GM19043 (cell line): ENCODE measurements around the gene LRRC56.

Experiments
- ATAC-seq: cut with Tn5 transposase; IDR thresholded peaks from one replicate; pipeline ENCODE4 v1.9.1; 2021; ENCODE audit warnings: low read depth; ENCODE audit not compliant: unreplicated experiment

The LRRC56 gene

GRCh38 chr11:518463-519202, 18.7 kb upstream of the LRRC56 start:
- ATAC-seq, result peak; percentile 83

- ATAC-seq, result no peak
Observed at GRCh38 chr11:520428-521176, 16.7 kb upstream of the LRRC56 start.

GRCh38 chr11:521177-521688, 16.1 kb upstream of the LRRC56 start:
- no peak for ATAC-seq

GRCh38 chr11:526192-526591, 11.1 kb upstream of the LRRC56 start:
- no peak for ATAC-seq

GRCh38 chr11:528166-528814, 9.0 kb upstream of the LRRC56 start:
- no peak for ATAC-seq

- no peak for ATAC-seq
Observed at GRCh38 chr11:528815-529727, 8.3 kb upstream of the LRRC56 start.

- no peak for ATAC-seq
Observed at GRCh38 chr11:529728-530411, 7.5 kb upstream of the LRRC56 start.

- no peak for ATAC-seq
Observed at GRCh38 chr11:530960-531831, 6.1 kb upstream of the LRRC56 start.

- ATAC-seq, result no peak
Observed at GRCh38 chr11:531919-532526, 5.3 kb upstream of the LRRC56 start.

- no peak for ATAC-seq
Observed at GRCh38 chr11:532527-532985, 4.8 kb upstream of the LRRC56 start.

GRCh38 chr11:532986-533585, 4.2 kb upstream of the LRRC56 start:
- no peak for ATAC-seq

- no peak for ATAC-seq
Observed at GRCh38 chr11:533586-534395, 3.5 kb upstream of the LRRC56 start.

GRCh38 chr11:534396-535209, 2.7 kb upstream of the LRRC56 start:
- ATAC-seq, result no peak

- ATAC-seq, result peak; percentile 15
Observed at GRCh38 chr11:535210-535518, 2.2 kb upstream of the LRRC56 start.

GRCh38 chr11:535519-536454, 1.5 kb upstream of the LRRC56 start, which contains the start of gene HRAS:
Gene HRAS (minus strand): TSS chr11:535576.
- ATAC-seq, result peak; percentile 83
